K562 (cell line): Measurements from ENCODE around the gene SND1. TPM values are rescaled to one million over a fixed set of nuclear protein-coding genes. Genes with fewer than 3 reads are reported as not detected.

Source experiments
- ARID1B ChIP-seq: fragments of 450-650 bp; IDR thresholded peaks from 2 replicates; pipeline ENCODE4 v1.6.1; 2016; ENCODE audit warnings: antibody characterized with exemption, mild to moderate bottlenecking, inconsistent platforms
- CBX1 ChIP-seq: sonication (generic); IDR thresholded peaks from 2 replicates; pipeline ENCODE4 v1.6.1; 2016; ENCODE audit warnings: antibody characterized with exemption, low read depth, mild to moderate bottlenecking
- CCAR2 ChIP-seq: fragments of 200-400 bp; formaldehyde crosslinking; IDR thresholded peaks from 2 replicates; pipeline ENCODE4 v1.6.1; 2017; ENCODE audit warnings: mild to moderate bottlenecking, low read depth, low read length
- CSDE1 ChIP-seq, 2 experiments: fragments of 450-650 bp; IDR thresholded peaks; 2 replicates each; pipeline ENCODE4 v1.6.1; 2016; ENCODE audit warnings: mild to moderate bottlenecking in 1 of 2
- GATAD2B ChIP-seq: fragments of 450-650 bp; IDR thresholded peaks from 2 replicates; pipeline ENCODE4 v1.6.1; 2017; ENCODE audit warnings: mild to moderate bottlenecking, borderline replicate concordance
- KLF10 ChIP-seq: fragments of 250-450 bp; sonication (Bioruptor Pico); IDR thresholded peaks from 2 replicates; pipeline ENCODE4 v1.6.1; 2021; ENCODE audit warnings: matching md5 sums
- MAFF ChIP-seq: IDR thresholded peaks from 2 replicates; pipeline ENCODE4 v1.6.1; 2012; ENCODE audit warnings: low read length, improper control_type of control experiment
- NEUROD1 ChIP-seq: fragments of 150-350 bp; IDR thresholded peaks from 2 replicates; pipeline ENCODE4 v1.6.1; 2014; ENCODE audit warnings: borderline replicate concordance, low read length, low read depth; ENCODE audit not compliant: partially characterized antibody
- POLR2AphosphoS5 ChIP-seq: IDR thresholded peaks from 2 replicates; pipeline ENCODE4 v1.6.1; 2011; ENCODE audit warnings: mild to moderate bottlenecking, low read depth, low read length, moderate library complexity; ENCODE audit not compliant: control insufficient read depth, insufficient read depth
- RFX7 ChIP-seq: fragments of 250-450 bp; sonication (Bioruptor Pico); IDR thresholded peaks from 2 replicates; pipeline ENCODE4 v1.5.1; 2021; ENCODE audit warnings: mild to moderate bottlenecking
- ZBTB11 ChIP-seq, 3 experiments: fragments of 200-800 bp in 1 of 3; fragments of 250-450 bp in 1 of 3; fragments of 450-650 bp in 1 of 3; sonication (Bioruptor Pico) in 1 of 3; sonication (Bioruptor generic) in 1 of 3; formaldehyde crosslinking in 1 of 3; IDR thresholded peaks; 2 replicates each; pipeline versions ENCODE4 v1.6.1 to v1.8.0; 2016 to 2022; ENCODE audit warnings: mild to moderate bottlenecking in 2 of 3, missing genetic modification characterization in 2 of 3, missing compliant biosample characterization in 1 of 3, moderate library complexity in 1 of 3
- ZBTB17 ChIP-seq: fragments of 450-650 bp; formaldehyde crosslinking; IDR thresholded peaks from 2 replicates; pipeline ENCODE4 v1.4.0; 2020; ENCODE audit warnings: mild to moderate bottlenecking
- ZNF124 ChIP-seq: sonication (generic); formaldehyde crosslinking; IDR thresholded peaks from 2 replicates; pipeline ENCODE4 v1.8.1; 2022; ENCODE audit warnings: missing genetic modification reagents
- ZNF347 ChIP-seq: fragments of 450-650 bp; formaldehyde crosslinking; IDR thresholded peaks from 2 replicates; pipeline ENCODE4 v1.4.0; 2020; ENCODE audit warnings: low read depth, mild to moderate bottlenecking, moderate library complexity
- ZSCAN32 ChIP-seq: fragments of 450-650 bp; formaldehyde crosslinking; IDR thresholded peaks from 2 replicates; pipeline ENCODE4 v1.4.0; 2020; ENCODE audit warnings: mild to moderate bottlenecking, moderate library complexity
- polyA plus RNA-seq, 8 experiments: library from polyadenylated mRNA; depleted of rRNA in 4 of 8; stranded (reverse) in 5 of 8; unstranded in 3 of 8; fragments of >200 nt; fragmentation: Nextera tagmentation in 2 of 8; fragmentation: Illumina TruSeq in 1 of 8; extraction: Ambion mirVana in 2 of 8; extraction: Trizol in 1 of 8; gene quantifications; 2 replicates each; pipeline versions ENCODE4 v1.2.1 to v1.2.3, GENCODE V29; 2011 to 2014; ENCODE audit warnings: inconsistent platforms in 1 of 8, missing spikeins in 1 of 8
- total RNA-seq, 7 experiments: library from RNA; depleted of rRNA in 6 of 7; stranded (reverse); fragments of >200 nt in 6 of 7; fragmentation: Illumina TruSeq in 2 of 7; extraction: Trizol in 2 of 7; gene quantifications; 2 replicates each; pipeline versions ENCODE4 v1.2.1 to v1.2.3, GENCODE V29; 2011 to 2021; ENCODE audit warnings: low replicate concordance in 1 of 7
- TF ChIP-seq, protein P1 (sequence below): fragments of 200-800 bp; sonication (Bioruptor generic); IDR thresholded peaks from 2 replicates; pipeline ENCODE4 v1.6.1; 2016; ENCODE audit warnings: missing genetic modification characterization, missing compliant biosample characterization

SND1 gene
- total and polyA plus RNA-seq, 9 of the 15 experiments (the other 6 are each of a cell fraction or from before 2014, with no cell fraction given): 46.5 to 307 (median 191) TPM

DNA sequence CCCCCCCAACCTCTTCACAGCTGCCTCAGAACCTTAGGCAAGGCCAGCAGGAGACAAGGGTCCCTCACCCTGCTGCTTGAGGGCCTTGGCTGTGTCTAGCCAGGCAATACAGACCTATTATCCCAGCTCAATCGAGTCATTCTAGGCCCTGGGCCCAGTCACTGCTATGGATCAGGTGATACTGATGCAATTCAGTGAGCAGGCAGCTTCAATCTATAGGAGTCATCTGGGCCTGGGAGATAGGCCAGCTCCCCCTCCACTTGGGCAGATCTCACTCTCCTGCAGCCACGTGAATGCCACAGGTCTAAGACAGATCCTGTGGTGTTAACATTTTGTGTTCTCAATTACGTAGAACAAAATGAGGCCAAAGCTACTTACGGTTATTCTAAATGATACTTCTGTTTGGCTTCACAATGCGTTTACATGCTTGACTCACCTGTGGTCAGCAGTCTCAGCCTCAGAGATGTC lies 447.2 kb downstream of the SND1 start (continued):
- TF ChIP-seq, protein P1, sequence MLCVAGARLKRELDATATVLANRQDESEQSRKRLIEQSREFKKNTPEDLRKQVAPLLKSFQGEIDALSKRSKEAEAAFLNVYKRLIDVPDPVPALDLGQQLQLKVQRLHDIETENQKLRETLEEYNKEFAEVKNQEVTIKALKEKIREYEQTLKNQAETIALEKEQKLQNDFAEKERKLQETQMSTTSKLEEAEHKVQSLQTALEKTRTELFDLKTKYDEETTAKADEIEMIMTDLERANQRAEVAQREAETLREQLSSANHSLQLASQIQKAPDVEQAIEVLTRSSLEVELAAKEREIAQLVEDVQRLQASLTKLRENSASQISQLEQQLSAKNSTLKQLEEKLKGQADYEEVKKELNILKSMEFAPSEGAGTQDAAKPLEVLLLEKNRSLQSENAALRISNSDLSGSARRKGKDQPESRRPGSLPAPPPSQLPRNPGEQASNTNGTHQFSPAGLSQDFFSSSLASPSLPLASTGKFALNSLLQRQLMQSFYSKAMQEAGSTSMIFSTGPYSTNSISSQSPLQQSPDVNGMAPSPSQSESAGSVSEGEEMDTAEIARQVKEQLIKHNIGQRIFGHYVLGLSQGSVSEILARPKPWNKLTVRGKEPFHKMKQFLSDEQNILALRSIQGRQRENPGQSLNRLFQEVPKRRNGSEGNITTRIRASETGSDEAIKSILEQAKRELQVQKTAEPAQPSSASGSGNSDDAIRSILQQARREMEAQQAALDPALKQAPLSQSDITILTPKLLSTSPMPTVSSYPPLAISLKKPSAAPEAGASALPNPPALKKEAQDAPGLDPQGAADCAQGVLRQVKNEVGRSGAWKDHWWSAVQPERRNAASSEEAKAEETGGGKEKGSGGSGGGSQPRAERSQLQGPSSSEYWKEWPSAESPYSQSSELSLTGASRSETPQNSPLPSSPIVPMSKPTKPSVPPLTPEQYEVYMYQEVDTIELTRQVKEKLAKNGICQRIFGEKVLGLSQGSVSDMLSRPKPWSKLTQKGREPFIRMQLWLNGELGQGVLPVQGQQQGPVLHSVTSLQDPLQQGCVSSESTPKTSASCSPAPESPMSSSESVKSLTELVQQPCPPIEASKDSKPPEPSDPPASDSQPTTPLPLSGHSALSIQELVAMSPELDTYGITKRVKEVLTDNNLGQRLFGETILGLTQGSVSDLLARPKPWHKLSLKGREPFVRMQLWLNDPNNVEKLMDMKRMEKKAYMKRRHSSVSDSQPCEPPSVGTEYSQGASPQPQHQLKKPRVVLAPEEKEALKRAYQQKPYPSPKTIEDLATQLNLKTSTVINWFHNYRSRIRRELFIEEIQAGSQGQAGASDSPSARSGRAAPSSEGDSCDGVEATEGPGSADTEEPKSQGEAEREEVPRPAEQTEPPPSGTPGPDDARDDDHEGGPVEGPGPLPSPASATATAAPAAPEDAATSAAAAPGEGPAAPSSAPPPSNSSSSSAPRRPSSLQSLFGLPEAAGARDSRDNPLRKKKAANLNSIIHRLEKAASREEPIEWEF: no peak
- no peak for TF ChIP-seq RFX7
- TF ChIP-seq CBX1: no peak
- no peak for TF ChIP-seq CSDE1 (IDR thresholded peaks at IDR 0.05)
- no peak for TF ChIP-seq ZNF124 (CRISPR knock-in tag)
- peak; percentile 89 for TF ChIP-seq ZBTB17
- no peak for TF ChIP-seq ZSCAN32 (CRISPR knock-in tag)
- no peak for TF ChIP-seq KLF10 (CRISPR knock-in tag)
- peak; percentile 94 for TF ChIP-seq ARID1B
- no peak for TF ChIP-seq CCAR2
- TF ChIP-seq ZBTB11 (CRISPR knock-in tag; IDR thresholded peaks at IDR 0.05): no peak
- peak; percentile 56; the same call in 1 of the 2 replicates for TF ChIP-seq POLR2AphosphoS5
- TF ChIP-seq NEUROD1: peak; percentile 76
- no peak for TF ChIP-seq ZNF347 (CRISPR knock-in tag)
- peak; percentile 9; the same call in 1 of the 2 replicates for TF ChIP-seq MAFF
- no peak for TF ChIP-seq GATAD2B
